NCI-H510A (cell line): Measurements from ENCODE around the gene IYD.
"Not testable (repeated sequence)": the region's sequence is repeated elsewhere in the genome, so short reads cannot be mapped to it uniquely, and the experiment has no call there.

Experiments used
- DNase-seq: peaks from one replicate; lab custom pipeline; 2025; lab: John Stamatoyannopoulos, UW

The IYD gene

GRCh38 chr6:150430815-150431214, 62.0 kb downstream of the IYD start:
- DNase-seq, result no peak

GRCh38 chr6:150435360-150435759, 66.5 kb downstream of the IYD start:
- no peak for DNase-seq

DNA sequence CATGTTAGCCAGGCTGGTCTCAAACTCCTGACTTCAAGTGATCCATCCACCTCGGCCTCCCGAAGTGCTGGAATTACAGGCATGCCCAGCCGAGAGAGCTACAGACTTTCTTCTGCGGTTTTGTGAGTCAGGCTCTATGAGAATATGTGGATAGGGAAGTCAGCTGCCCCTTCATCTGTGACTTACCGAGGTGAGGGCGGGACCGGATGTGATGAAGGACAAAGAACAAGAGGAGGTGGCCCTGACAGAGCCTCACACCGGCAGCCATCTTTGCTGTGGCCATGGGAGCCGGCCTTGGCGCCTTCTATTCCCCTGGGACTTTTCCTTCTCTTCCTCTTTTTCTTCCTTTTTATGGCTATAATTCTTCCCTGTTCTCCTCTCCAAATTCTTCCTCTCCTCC, 67.0 kb downstream of the IYD start:
- DNase-seq, result no peak

DNA sequence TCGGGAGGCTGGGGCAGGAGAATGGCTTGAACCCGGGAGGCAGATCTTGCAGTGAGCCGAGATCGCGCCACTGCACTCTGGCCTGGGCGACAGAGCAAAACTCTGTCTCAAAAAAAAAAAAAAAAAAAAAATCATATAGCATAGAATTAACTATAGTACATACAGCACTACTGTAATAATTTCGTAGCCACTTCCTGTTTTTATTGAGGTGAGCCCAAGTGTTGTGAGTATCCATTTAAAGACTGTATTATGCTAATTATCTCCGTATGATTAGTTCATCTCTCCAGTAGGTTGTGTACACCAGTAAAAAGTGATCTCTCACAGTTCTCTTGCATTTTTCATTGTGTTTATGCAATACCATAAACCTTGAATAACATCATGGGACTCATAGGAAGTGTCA, 70.6 kb downstream of the IYD start:
- DNase-seq, result no peak

- DNase-seq, result no peak
Observed at GRCh38 chr6:150443621-150444020, 74.8 kb downstream of the IYD start.

DNA sequence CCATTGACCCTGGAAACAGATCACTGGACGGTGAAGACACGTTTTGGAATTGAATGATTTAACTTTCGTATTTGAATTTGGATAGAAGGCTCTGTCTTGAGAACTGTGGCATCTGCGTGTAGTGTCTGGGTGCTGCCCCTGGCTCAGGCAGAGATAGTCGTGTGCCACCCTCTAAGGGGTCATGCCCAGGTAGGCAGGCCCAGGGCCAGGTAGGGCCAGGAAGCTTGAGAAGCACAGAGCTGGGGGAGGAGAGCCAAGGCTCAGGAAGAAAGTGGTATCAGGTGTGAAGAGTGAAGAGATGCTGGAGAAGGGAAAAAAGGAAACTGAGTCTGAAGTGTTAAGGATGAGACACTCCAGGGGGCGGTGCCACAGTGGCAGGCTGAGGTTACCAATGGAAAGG, 75.5 kb downstream of the IYD start:
- DNase-seq, result no peak

- no peak for DNase-seq
Observed at GRCh38 chr6:150445486-150445885, 76.7 kb downstream of the IYD start.

DNA sequence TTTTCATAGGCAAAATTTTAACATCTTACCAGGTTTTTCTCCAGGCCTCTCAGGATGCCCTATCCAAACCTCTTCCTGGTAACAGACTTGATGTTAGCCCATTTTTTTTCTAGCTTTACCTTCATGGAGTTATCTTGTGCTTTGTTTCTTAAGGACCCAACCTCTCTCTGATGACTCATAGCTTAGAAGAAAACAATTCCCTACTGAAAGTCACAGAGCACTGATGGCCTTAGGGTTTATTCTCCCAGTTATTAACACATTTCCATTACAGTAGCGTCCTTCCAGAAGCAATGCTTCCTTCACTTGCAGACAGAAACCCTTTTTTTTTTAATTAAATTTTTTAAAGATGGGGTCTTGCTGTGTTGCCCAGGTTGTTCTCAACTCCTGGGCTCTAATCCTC, 79.4 kb downstream of the IYD start:
- no peak for DNase-seq

- DNase-seq, result not testable (repeated sequence)
Observed at GRCh38 chr6:150449055-150449454, 80.2 kb downstream of the IYD start.

GRCh38 chr6:150450918-150451317, 82.1 kb downstream of the IYD start:
- no peak for DNase-seq

- no peak for DNase-seq
Observed at GRCh38 chr6:150451807-150452427, 83.1 kb downstream of the IYD start.

- no peak for DNase-seq
Observed at GRCh38 chr6:150452428-150453243, 83.8 kb downstream of the IYD start.

GRCh38 chr6:150453357-150453756, 84.5 kb downstream of the IYD start:
- no peak for DNase-seq
